Measurements from ENCODE around the gene BTN1A1. TPM values are rescaled to one million over a fixed set of nuclear protein-coding genes. Genes with fewer than 3 reads are reported as not detected.

The BTN1A1 gene
- total RNA-seq, 2 experiments from 2014 or later, result not detected

- H3K27ac Mint-ChIP-seq, result no peak overlapping the region
- H3K36me3 Mint-ChIP-seq, result peaks cover 60% of the 10 kb centered on the region
- CTCF ChIA-PET, result no interaction called here
- H3K4me1 Mint-ChIP-seq (ENCODE audit: low read depth), result peaks cover 25% of the 10 kb centered on the region
- no peak overlapping the region for H3K4me3 Mint-ChIP-seq
- DNase-seq, result no peak
- intact Hi-C loops (cut with micrococcal nuclease), result no loop called here
- peaks cover 17% of the 10 kb centered on the region for H3K9me3 Mint-ChIP-seq
- no peaks in the 10 kb centered on the region for H3K27me3 Mint-ChIP-seq
- POLR2A ChIA-PET, result no interaction called here
These were observed 31.3 kb upstream of the BTN1A1 start for GRCh38 chr6:26468829-26469228.

DNA sequence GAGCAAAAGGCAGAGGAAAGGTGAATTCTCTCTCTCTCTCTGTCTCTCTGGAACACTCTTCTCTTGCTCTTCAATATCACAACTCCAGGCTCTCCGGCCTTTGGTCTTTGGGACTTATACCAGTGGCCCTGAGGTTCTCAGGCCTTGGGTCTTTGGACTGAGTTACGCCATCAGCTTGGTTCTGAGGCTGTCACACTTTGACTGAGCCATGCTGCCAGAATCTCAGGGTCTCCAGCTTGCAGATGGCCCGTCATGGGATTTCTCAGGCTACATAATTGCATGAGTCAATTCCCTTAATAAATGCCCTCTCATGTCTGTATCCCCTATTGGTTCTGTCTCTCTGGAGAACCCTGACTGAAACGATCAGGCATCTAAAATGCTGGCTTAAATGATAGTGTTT, 29.5 kb upstream of the BTN1A1 start:
- ChIA-PET CTCF (no interaction called here), POLR2A (no interaction called here)
- Mint-ChIP-seq H3K4me1 (ENCODE audit: low read depth) (peaks cover 24% of the 10 kb centered on the region), H3K9me3 (peaks cover 17% of the 10 kb centered on the region), H3K27ac (peak overlapping the region; percentile 100), H3K36me3 (peaks cover 47% of the 10 kb centered on the region), H3K4me3 (no peak overlapping the region), H3K27me3 (no peaks in the 10 kb centered on the region)
- DNase-seq, result no peak
- intact Hi-C loops (cut with micrococcal nuclease), result loop anchor here (5.0 kb wide), 1 partner anchor 298 kb away; no protein-coding TSS in a partner anchor

DNA sequence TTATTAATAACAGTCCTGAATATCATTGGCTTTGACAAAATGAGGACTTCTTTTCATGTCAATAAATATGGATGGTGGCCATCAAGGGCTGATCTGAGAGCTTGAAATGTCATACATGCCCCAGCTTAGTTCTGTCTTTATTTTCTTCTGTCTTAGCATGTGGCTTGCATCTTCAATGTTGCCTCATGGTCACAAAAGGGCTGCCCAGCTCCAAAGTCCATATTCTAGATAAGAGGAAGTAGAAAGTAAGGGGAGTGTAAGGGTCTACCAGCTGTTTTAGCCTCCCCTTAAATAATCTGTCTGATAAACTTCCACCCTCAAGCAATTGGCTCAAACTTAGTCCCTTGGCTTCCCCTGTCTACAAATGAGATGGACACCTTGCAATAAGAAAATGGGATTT, 28.1 kb upstream of the BTN1A1 start:
- H3K27ac Mint-ChIP-seq, result peak overlapping the region; percentile 100
- CTCF ChIA-PET, result no interaction called here
- H3K4me3 Mint-ChIP-seq, result no peak overlapping the region
- peaks cover 17% of the 10 kb centered on the region for H3K9me3 Mint-ChIP-seq
- H3K27me3 Mint-ChIP-seq, result no peaks in the 10 kb centered on the region
- intact Hi-C loops (cut with micrococcal nuclease), result loop anchor here (2.0 to 5.0 kb wide), 2 partner anchors 89 to 300 kb away; partner anchors contain the start of gene BTN2A2
- peaks cover 37% of the 10 kb centered on the region for H3K4me1 Mint-ChIP-seq (ENCODE audit: low read depth)
- POLR2A ChIA-PET, result no interaction called here
- peaks cover 35% of the 10 kb centered on the region for H3K36me3 Mint-ChIP-seq
- no peak for DNase-seq

DNA sequence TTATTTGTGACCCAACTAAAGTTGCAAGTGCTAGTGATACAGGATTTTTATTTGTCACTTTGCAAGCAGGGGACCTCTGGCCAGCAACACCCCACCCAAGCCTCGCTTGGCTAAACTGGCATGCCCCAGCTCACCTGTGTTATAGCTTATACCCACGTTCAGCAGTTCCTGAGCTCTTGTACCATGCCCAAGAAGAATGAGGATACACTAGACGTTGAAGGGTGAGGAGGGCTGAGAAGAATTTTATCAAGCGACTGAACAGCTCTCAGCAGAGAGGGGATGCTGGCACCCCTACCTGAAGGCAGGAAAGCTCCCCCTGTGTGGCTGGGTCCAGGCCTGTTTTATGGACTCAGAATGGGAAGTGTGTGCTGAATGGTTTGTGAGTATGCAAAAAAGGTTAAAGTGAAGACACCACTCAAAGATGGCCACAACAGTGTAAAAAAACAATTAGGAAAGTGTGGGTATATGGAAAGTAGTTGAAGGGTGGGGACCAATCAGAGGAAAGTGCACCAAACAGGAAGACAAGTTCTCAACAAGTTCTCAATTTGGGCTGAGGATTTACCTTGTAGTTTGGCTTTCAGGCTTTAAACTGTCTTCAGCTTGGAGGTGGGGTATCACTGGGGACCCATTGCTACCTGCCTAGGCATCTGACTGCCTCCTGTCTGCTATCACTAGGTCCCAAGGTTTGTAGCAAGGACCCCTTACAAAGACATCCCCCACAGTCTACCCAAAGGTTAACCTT, 27.4 kb upstream of the BTN1A1 start:
- H3K27ac Mint-ChIP-seq, result peak overlapping the region; percentile 100
- H3K9me3 Mint-ChIP-seq, result peaks cover 17% of the 10 kb centered on the region
- H3K4me1 Mint-ChIP-seq (ENCODE audit: low read depth), result peaks cover 42% of the 10 kb centered on the region
- ChIA-PET POLR2A (interaction anchor here (0.6 to 1.9 kb wide), 5 partner anchors 8 to 94 kb away, joined by 3 to 14 read pairs (median 6); no protein-coding TSS in a partner anchor), CTCF (no interaction called here)
- no peak for DNase-seq
- H3K4me3 Mint-ChIP-seq, result peak overlapping the region; percentile 98
- intact Hi-C loops (cut with micrococcal nuclease), result loop anchor here (1.0 to 5.0 kb wide), 4 partner anchors 90 to 655 kb away; partner anchors contain the start of genes BTN2A2 and BTN3A2
- H3K36me3 Mint-ChIP-seq, result peaks cover 31% of the 10 kb centered on the region
- no peaks in the 10 kb centered on the region for H3K27me3 Mint-ChIP-seq

GRCh38 chr6:26473429-26473757, 26.7 kb upstream of the BTN1A1 start:
- ChIA-PET POLR2A (interaction anchor here (0.7 to 1.9 kb wide), 10 partner anchors 8 to 429 kb away, joined by 3 to 14 read pairs (median 6); partner anchors contain the start of genes BTN3A3 and HMGN4), CTCF (interaction anchor here (0.8 to 1.0 kb wide), 2 partner anchors 23 to 27 kb away, joined by 3 read pairs; no protein-coding TSS in a partner anchor)
- DNase-seq, result no peak
- Mint-ChIP-seq H3K4me3 (peak overlapping the region; percentile 98), H3K36me3 (peaks cover 25% of the 10 kb centered on the region), H3K27ac (peak overlapping the region; percentile 100), H3K27me3 (no peaks in the 10 kb centered on the region), H3K4me1 (ENCODE audit: low read depth) (peaks cover 42% of the 10 kb centered on the region), H3K9me3 (peaks cover 17% of the 10 kb centered on the region)
- intact Hi-C loops (cut with micrococcal nuclease), result loop anchor here (1.0 to 5.0 kb wide), 4 partner anchors 91 to 654 kb away; partner anchors contain the start of genes BTN2A2 and BTN3A2

DNA sequence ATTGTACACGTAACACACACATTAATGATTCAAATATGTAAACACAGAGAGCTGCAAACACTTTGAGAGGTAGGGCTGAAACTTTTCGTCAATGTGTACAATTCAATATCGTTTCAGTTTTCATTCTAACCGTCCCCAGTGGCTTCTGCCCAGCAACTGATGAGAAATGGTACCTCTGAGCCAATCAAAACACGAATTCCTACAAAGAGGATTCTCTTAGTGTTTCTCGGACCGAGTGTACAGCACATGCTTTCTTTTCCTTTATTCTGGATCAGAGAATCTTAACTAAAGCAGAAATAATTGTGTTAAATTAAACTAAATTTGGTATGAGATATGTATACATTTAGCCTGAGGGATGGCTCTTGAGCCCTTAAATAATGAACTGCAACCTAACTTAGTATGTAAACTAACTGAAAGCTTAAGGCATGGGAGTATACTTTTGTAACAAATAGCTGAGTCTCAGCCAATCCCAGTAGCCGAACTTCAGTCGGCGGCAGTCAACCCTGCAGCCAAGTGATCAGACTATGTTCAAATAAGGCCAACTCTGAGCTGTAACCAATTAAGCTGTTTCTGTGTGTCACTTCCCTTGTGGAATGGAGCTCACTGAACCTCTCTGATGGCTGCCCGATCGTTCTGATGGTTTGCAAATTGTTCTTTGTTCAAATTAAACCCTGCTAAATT, 26.2 kb upstream of the BTN1A1 start:
- DNase-seq, result peak; percentile 87
- Mint-ChIP-seq H3K4me1 (ENCODE audit: low read depth) (peaks cover 42% of the 10 kb centered on the region), H3K36me3 (peaks cover 20% of the 10 kb centered on the region), H3K4me3 (peak overlapping the region; percentile 98), H3K27me3 (no peaks in the 10 kb centered on the region), H3K9me3 (peaks cover 17% of the 10 kb centered on the region), H3K27ac (peak overlapping the region; percentile 100)
- CTCF ChIA-PET, result interaction anchor here (0.6 to 1.2 kb wide), 4 partner anchors 23 to 223 kb away, joined by 3 to 4 read pairs (median 3); a partner anchor contains a TSS
- POLR2A ChIA-PET, result interaction anchor here (0.7 to 1.9 kb wide), 15 partner anchors 9 to 430 kb away, joined by 3 to 14 read pairs (median 4); partner anchors contain the start of genes BTN2A1, BTN3A3 and HMGN4
- intact Hi-C loops (cut with micrococcal nuclease), result loop anchor here (1.0 to 5.0 kb wide), 8 partner anchors 17 to 653 kb away; partner anchors contain the start of genes BTN2A1, BTN2A2, BTN3A1 and BTN3A2

DNA sequence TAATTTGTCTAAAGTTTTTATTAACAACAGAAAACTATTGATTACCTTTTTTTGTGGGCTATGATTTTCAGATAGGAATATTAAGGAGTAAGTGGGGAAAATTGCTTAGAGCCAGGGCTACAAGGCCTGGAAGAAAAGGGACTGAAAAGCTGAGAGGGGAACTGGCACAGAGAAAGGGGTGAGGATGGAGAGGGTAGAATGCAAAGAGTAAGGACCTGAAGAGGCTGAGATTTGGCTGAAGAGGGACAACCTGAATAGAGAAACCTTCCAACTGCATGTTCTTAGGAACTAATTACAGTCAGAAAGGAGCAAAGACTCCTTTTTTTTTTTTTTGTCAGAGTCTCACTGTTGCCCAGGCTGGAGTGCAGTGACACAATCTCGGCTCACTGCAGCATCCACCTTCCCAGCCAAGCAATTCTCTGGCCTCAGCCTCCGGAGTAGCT, 25.6 kb upstream of the BTN1A1 start:
- H3K27me3 Mint-ChIP-seq, result no peaks in the 10 kb centered on the region
- ChIA-PET POLR2A (interaction anchor here (0.7 to 1.9 kb wide), 14 partner anchors 11 to 240 kb away, joined by 3 to 14 read pairs (median 4); partner anchors contain the start of genes BTN2A1, BTN3A3 and HMGN4), CTCF (interaction anchor here (0.6 to 1.4 kb wide), 5 partner anchors 24 to 224 kb away, joined by 3 to 4 read pairs (median 3); a partner anchor contains a TSS)
- intact Hi-C loops (cut with micrococcal nuclease), result loop anchor here (1.0 to 5.0 kb wide), 5 partner anchors 17 to 302 kb away; partner anchors contain the start of genes BTN2A1, BTN3A1 and BTN3A3
- H3K36me3 Mint-ChIP-seq, result peaks cover 18% of the 10 kb centered on the region
- H3K9me3 Mint-ChIP-seq, result peaks cover 17% of the 10 kb centered on the region
- peak overlapping the region; percentile 98 for H3K4me3 Mint-ChIP-seq
- peak overlapping the region; percentile 100 for H3K27ac Mint-ChIP-seq
- H3K4me1 Mint-ChIP-seq (ENCODE audit: low read depth), result peaks cover 42% of the 10 kb centered on the region
- no peak for DNase-seq

GRCh38 chr6:26475823-26476729, 24.0 kb upstream of the BTN1A1 start:
- no peak overlapping the region for H3K4me3 Mint-ChIP-seq
- no peak for DNase-seq
- H3K9me3 Mint-ChIP-seq, result peaks cover 17% of the 10 kb centered on the region
- no peaks in the 10 kb centered on the region for H3K27me3 Mint-ChIP-seq
- ChIA-PET POLR2A (interaction anchor here (0.6 to 0.7 kb wide), 2 partner anchors 34 to 995 kb away, joined by 3 read pairs; no protein-coding TSS in a partner anchor), CTCF (interaction anchor here (0.8 to 1.4 kb wide), 3 partner anchors 57 to 134 kb away, joined by 3 to 4 read pairs (median 3); no protein-coding TSS in a partner anchor)
- H3K27ac Mint-ChIP-seq, result peak overlapping the region; percentile 100
- intact Hi-C loops (cut with micrococcal nuclease), result loop anchor here (1.0 to 2.0 kb wide), 2 partner anchors 46 to 73 kb away; partner anchors contain the start of gene BTN3A1
- peaks cover 42% of the 10 kb centered on the region for H3K4me1 Mint-ChIP-seq (ENCODE audit: low read depth)
- peaks cover 11% of the 10 kb centered on the region for H3K36me3 Mint-ChIP-seq

GRCh38 chr6:26476896-26477295, 23.2 kb upstream of the BTN1A1 start:
- Mint-ChIP-seq H3K9me3 (peaks cover 9% of the 10 kb centered on the region), H3K4me3 (no peak overlapping the region), H3K27me3 (no peaks in the 10 kb centered on the region), H3K36me3 (peaks cover 4% of the 10 kb centered on the region), H3K27ac (peak overlapping the region; percentile 77), H3K4me1 (ENCODE audit: low read depth) (peaks cover 39% of the 10 kb centered on the region)
- POLR2A ChIA-PET, result no interaction called here
- CTCF ChIA-PET, result no interaction called here
- DNase-seq, result no peak
- intact Hi-C loops (cut with micrococcal nuclease), result no loop called here

- peaks cover 4% of the 10 kb centered on the region for H3K36me3 Mint-ChIP-seq
- ChIA-PET POLR2A (no interaction called here), CTCF (no interaction called here)
- no peaks in the 10 kb centered on the region for H3K27me3 Mint-ChIP-seq
- intact Hi-C loops (cut with micrococcal nuclease), result no loop called here
- DNase-seq, result no peak
- peak overlapping the region; percentile 77 for H3K27ac Mint-ChIP-seq
- H3K4me3 Mint-ChIP-seq, result no peak overlapping the region
- peaks cover 39% of the 10 kb centered on the region for H3K4me1 Mint-ChIP-seq (ENCODE audit: low read depth)
- H3K9me3 Mint-ChIP-seq, result peaks cover 4% of the 10 kb centered on the region
These were observed 22.7 kb upstream of the BTN1A1 start for GRCh38 chr6:26477426-26477825.

Data from activated CD4-positive, alpha-beta memory T cell treated with anti-CD3 and anti-CD28 coated beads for 36 hours (primary cell).